Renal cortical epithelial cell (primary cell): Measurements from ENCODE around the gene INPP5A. TPM values are rescaled to one million over a fixed set of nuclear protein-coding genes. Genes with fewer than 3 reads are reported as not detected.
"Not testable (repeated sequence)": the region's sequence is repeated elsewhere in the genome, so short reads cannot be mapped to it uniquely, and the experiment has no call there.

Source experiments
- DNase-seq: peaks from one replicate; pipeline ENCODE4 v3.0.0-alpha.2; 2011; ENCODE audit warnings: low read depth
- total RNA-seq: library from RNA; depleted of rRNA; stranded (reverse); fragments of >200 nt; gene quantifications from 2 replicates; pipeline ENCODE4 v1.2.3, GENCODE V29; 2014

The INPP5A gene
- total RNA-seq, 1 donor from 2014 or later, result 30.7 TPM

DNA sequence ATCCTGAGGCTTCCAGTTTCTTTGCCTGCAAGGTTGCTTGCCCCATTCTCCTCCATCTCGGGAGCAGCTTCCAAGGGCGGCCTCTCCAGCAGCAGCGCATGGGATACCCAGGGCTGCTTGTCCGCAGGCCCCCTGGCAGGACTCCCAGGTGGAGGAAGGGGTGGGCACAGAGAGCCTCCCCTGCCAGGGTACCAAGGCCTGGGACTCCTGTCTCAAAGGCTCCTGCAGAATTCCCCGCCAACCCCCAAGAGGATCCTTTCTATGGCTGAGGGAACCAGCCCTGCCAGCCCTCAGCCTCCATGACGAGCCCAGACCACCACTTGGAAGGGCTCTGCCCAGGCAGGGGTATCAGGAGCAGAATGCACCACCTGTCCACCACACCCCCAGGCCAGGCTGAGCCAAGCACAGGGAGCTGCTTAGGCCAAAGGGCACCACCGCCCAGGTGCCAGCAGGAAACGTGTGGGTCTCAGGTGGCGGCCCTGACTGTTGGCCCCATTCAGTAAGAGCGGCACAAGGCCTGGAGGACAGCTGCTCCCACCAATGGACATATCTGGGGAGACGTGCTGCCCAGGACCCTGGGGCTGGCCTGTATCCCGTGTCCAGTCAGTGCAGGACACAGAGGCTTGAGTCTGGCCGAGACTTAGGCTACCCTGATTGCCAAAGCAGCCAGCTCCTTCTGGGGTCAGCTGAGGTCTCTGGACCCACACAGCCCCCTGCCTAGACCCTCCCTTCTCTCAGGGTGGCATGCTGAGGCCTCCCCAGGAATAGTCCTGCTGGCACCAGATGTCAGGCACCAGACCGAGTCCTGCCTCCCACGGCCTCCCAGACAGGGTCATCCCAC is 33.8 kb upstream of the INPP5A start:
- DNase-seq, result no peak

DNA sequence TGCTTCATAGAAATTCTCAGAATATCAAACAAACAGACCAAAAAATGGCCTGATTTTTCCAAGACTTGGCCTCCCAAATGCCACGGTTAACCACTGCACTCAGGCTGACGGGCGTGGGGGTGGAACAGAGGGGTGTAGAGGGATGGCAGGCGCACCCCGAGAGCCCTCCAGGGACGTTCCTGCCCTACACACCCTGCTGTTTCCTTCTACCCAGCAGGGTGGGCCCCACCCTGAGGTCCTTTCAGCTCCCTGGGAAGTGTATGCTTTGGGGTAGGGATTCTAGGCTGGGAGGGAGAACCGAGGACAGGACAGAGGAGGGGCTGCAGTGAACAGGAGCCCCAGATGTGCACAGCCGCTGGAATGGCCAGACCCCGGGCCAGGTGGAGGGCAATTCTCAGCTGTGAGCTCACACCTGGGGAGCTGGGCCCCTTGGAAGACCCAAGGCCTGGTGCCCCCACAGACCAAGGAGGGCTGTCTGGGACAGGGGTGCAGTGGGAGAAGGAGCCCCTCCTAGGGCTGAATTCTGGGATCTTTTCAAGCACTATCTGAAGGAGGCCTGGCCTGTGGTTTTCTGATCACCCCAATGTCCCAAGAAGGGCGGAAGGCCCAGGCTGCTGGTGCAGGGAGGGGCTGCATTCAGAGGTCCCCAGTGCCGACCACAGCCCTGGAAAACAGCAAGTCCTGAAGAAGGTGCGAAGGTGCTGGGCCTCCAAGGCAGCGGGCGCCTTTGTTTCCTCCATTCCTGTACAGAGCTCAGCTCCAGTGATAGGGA is 32.9 kb upstream of the INPP5A start:
- DNase-seq, result no peak

DNA sequence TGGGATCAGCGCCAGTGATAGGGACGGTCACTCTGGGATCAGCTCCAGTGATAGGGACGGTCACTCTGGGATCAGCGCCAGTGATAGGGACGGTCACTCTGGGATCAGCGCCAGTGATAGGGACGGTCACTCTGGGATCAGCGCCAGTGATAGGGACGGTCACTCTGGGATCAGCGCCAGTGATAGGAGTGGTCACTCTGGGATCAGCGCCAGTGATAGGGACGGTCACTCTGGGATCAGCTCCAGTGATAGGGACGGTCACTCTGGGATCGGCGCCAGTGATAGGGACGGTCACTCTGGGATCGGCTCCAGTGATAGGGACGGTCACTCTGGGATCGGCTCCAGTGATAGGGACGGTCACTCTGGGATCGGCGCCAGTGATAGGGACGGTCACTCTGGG is 32.0 kb upstream of the INPP5A start:
- DNase-seq, result not testable (repeated sequence)

DNA sequence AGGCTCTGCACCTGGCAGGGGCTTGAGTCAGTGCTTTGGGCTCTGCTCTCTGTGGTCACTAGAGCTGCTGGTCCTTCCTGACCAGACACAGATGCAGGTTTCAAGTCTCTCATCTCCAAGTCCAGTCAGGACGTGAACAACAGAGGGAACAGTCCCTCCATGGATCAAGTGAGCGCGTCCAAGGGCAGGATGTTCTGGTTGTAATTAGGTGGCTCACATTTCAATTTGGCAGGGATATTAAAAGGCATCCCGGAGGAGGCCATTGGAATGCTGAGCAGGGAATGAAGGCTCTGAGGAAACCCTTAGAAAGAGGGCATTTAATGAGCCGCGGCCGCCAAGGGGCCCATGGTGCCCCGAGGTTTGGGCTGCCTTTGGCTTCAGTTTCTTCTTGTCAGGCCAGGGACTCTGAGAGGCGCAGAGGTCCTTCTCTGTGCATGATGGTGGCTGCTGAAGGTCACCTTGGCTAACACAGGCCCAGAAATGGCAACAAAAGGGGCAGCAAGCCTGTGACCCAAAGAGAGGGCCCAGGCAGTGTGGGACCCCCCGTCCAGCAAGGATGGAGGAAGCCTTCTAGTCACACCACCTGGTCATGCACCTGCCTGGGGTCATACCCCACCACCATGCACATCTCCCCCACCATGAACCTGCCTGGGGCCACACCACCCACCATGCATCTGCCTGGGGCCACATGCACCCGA is 30.7 kb upstream of the INPP5A start:
- no peak for DNase-seq

DNA sequence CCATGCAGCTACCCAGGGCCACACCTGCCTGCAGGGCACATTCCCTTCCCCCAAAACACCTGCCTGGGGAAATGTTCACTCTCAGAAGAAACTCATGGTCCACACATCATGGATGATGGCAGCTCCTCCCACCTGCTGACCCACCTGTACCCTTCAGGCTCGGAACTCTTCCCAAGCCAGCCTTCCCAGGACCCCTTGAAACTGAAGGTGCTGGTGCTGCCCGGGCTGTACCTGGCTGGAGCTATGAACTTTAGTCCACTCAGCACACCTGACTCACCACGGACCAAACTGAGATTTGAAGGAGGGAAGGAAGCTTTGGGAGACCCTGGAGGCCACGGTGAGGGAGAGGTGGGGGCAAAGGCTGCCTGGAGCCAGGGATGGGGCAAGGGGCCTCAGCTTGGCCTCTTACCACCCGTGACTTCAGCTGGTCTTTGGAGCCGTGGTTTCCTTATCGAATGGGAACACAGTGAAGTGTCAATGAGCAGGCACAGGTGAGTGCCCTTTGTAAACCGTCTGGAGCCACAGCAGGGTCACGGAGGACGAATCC is 30.1 kb upstream of the INPP5A start:
- DNase-seq, result no peak

DNA sequence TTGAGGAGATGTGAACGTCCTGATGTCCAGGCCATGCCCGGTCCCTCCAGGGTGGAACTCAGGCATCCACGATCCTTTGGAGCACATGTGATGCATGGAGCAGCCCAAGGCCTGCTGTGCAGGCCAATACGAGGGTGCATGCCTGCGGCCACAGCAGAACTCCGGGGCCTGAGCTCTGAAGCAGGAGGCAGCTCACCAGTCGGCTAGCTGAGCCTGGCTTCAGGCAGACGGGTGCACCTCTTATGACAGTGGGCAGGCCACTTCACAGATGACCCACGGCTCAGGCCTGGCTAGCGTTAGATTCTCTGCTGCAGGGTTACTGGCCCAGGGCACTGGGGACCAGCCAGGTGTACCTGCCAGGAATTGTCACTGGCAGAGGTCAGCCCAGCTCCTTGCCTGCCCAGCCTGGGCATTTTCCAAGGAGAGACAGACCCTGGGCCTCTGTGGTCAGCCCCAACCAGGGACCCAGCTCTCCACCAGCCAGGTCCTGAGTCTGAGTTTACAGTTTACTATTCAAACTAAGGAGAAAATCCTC is 29.6 kb upstream of the INPP5A start:
- DNase-seq, result no peak

DNA sequence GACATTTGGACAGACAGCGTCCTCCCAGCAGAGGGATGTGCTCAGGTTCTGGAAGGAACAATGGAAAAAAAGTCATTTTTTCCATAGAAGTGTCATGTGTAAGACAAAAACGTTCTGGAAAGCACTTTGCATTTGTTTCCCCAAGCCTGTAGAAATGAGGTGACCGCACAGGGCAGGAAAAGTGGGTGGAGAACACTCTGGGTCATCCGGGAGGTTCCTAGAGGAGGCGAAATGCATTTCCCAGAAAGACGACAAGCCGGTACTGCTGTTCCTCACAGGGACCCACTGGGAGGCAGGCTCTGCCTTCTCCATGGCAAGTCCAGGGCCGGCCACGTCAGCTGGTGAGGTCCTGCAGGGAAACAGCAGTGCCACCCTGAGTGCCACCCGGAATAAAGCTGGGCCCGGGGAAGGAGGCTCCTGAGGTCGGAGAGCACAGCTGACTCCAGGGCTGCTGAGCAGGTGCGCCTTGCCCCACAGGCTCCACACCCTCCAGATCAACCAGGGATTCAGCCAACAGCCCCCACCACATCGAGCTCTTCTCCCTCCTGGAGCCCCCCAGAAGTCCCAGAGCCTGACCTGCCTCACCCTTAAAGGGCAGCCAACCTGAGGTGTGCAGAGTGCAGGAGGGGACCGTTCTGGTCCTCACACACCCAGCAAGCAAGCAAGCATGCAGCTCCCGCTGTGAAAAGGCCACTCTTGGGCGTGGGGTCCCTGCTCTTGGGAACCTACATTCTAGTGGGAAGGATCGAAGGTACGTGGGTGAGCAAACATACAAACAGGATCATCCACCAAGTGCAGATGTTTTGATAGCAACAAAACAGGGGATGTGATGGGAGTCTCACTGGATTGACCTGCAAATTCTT is 28.8 kb upstream of the INPP5A start:
- DNase-seq, result no peak

DNA sequence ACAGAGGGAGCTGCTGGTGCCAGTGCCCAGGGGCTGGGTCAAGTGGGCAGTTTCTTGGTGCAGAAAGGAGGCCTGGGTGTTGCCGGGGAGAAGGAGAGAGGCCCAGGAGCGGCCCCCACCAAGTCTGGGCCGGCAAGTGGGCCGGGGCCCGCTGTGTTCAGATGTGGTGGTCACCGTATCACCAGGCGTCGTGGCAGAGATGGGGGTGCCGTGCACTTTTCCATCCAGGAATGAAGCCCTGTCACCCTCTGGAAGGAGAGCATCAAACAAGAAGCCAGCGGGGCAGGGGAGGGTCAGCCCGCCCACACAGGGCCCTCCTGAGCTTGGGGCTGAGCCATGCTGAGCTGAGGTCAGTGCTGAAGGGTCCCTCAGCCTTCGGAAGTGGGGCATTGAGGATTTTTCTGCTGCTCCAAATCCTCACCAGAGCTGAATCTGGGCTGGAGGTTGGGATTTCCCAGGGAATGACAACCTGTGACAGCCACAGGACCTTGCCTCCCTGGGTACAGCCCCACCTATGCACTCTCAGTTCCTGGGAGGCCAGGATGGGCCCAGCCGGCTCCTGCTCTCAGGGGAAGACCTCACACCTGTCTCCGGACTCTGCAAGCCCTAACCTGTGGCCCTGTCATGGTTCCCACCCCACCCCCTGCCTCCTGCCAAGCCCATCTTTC is 27.9 kb upstream of the INPP5A start:
- no peak for DNase-seq

DNA sequence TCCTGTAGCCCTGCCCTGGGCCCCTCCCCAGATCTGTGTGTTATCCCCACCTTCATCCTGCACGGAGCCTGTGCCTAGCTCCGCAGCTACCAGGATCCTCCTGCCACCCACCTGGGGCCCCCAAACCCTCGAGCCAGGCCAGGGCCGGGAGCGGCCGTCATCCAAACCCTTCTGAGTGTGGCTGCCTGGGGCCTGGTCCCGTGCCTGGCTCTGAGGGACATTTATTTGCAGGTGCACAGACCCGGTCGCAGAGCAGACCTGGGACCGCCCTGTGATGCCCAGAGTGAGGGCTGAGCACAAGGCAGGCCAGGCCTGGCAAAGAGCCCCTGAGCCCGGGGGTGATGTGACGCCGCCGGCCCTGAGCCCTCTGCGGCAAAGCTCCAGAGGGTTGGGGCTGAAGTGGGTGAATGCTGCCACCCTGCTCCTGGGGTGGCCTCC is 27.4 kb upstream of the INPP5A start:
- DNase-seq, result no peak

DNA sequence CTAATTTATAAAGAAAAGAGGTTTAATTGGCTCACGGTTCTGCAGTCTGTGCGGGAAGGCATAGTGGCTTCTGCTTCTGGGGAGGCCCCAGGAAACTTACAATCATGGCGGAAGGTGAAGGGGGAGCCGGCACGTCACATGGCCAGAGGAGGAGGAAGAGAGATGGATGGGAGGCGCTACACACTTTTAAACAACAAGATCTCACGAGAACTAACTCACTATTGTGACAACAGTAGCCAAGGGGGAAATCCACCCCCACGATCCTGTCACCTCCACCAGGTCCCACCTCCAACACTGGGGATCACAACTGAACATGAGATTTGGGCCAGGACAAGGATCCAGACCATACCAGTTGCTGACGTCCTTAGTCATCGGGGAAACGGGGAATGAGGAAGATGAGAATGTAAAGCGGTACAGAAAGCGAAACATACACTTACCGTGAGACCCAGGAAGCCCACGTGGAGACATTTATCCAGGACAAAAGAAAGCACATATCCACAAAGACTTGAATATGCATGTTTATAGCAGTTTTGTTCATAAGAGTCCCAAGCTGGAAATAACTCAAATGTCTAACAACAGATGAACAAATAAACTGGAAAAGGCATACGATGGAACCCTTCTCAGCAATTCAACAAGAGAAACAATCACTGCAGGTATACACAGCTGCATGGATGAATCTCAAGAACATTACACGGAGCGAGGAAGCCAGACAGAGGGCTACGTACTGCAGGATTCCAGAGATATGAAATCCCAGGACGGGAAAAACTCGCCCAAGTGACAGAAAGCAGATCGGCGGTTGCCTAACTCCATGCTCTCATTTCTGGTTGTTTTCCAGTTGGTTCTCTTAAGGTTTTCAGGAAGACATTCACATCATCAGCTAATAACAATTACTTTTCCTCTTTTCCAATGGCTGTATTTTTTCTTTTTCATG is 26.2 kb upstream of the INPP5A start:
- DNase-seq, result no peak

DNA sequence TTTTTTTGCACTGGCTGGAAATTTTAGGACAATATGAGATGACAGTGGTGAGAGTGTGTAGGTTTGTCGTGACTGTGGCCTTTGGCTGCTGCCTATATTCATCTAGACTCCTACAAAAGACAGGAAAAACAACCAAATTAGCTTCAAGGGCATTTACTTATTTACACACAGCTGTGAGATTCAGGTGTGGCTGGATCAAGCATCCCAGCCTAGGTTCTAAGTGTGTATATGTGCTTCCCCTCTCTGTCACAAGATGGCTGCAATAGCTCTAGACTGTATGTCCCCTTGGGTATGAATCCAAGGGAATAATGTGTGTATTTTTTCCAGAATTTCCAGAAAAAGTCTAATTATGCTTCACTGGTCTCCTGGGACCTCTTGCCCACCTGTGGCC is 25.5 kb upstream of the INPP5A start:
- no peak for DNase-seq

DNA sequence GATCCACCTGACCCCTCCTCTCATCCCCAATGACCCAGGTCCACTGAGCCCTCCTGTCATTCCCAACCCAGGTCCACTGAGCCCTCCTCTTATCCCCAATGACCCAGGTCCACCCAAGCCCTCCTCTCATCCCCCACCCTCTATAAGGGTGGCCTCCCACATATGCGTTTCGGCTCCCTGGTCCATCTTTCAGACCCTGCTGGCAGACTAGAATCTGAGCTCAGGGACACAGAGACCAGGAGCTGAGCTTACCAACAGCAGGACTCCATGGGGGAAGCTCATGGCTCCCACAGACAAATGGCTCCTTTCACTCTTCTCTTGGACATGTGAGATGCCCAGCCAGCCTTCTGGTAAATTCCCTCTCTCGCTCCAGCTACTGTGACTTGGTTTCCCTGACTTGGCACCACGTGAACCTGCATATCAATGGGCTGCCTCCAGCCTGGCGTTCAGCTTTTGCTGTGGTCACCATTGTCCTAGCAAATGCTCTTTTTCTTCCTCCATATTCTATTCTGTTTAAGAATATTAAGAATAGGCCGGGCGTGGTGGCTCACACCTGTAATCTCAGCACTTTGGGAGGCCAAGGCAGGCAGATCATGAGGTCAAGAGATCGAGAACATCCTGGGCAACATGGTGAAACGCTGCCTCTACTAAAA is 24.8 kb upstream of the INPP5A start:
- no peak for DNase-seq

DNA sequence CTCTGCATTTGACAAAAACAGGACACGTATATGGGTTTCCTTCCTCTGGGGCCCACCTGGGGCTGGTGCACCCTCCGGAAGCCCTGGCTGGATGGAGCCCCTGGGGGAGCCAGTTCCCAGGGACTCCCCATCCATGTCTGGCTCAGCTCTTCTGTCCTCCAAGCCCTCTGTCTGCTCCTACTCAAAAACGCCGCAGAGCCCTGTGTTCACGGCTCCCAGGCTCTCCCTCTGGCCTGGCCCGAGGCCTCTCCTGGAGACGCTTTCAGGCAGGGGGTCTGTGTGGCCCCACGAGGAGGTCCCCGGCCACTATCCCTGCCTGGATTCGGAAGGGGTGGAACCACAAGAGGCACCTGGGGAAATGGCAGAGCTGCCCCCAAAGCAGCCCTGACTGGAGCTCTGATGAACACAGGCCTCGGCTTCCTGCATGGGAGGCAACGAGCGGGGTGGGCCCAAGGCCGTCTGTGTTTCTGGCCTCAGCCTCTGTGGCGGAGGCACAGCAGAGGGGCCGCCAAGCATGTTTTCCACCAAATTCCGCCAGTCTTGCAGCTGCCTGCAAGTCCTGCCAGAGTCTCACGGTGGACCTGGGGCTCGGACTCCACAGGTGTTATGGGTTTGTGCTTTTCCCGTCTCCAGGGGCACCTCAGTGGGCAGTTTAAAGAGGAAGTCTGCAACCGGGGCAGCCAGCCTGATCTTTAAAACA is 22.6 kb upstream of the INPP5A start:
- no peak for DNase-seq

DNA sequence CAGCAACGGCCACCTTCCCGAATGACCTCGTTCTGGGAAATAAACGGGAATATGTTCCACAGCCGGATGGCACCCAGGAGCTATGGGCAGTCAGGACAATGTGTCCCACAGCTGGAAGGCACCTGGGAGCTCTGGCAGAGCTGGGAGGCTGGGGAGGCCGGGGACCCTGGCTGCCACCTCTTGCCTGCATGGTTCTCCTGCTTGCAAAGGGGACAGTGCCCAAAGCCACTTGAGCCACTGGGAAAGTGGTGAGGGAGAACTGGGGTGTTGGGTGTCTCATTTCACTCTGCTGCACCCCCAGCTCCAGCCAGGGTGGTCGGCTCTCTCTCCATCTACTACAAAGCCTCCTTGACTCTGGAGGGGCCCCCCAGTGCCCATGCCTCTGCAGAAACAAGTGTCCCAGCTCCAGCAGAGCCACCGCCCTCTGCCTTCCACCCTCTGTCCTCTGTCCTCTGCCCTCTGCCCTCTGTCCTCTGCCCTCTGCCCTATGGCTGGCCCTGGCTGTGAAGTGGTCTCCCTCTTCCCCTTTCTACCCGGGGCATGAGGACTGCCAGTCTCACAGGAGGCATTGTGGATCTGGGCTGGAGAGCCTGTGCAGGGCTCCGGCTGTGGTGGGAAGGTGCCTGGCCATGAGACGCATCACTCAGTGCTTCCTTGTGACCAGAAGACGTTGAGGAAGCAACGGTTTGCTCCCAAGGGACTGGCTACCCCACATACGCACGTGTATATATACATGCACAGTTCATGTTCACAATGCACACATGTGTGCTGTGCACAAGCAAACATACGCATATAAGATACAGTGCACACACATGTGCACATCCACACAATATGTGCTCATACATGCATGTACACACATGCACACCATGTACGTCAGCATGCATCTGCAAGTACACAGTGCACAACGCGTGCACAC is 21.5 kb upstream of the INPP5A start:
- no peak for DNase-seq

DNA sequence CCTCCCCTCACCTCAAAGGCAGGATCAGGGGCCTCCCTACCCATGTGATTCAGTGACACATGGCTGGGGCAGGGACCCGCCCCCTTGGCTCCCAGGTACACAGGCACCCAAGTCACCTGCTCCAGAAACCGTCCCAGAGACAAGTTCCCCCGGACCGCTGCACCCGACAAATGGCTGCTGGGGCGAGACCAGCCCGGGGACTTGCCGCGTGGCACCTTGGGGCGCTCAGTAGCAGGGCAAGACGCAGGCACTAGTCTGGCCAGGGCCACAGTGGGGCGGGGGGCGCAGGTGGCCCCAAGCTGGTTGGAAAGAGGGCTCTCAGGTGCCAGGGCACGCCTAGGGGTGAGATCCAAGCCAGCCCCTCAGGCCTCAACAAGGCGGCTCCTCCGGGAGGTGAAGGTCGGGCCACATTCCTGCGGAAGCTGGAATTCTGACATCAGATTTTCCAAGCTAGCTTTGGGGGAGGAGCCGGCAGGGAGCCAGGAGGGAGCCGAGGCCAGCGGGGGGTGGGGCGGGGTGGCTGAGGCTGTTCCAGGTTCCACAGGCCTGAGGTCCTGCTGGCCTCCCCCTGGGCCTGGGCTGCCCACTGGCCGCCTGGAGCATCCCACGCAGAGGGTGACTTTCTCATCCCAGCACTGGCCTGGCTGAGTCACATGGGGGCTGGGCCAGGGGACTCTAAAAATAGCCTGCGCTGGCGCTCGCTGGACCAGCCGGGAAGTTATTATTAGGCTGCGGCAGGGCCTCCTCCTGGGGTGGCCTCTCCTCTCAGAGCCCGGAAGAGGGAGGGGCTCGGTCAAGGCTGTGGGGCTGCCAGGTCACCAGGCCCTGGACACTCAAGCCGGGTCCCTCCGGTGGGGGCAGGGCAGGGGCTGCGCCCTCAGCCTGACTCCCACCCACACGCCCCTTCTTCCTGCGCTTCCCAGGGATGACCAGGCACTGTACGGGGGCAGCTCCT is 20.5 kb upstream of the INPP5A start:
- DNase-seq, result peak; percentile 89
